ENCODE results near the gene VILL.

GRCh38 chr3:38029400-38030125 is 39.0 kb downstream of the VILL start, which contains the start of gene PLCD1:
- TF ChIP-seq CTCF (IDR thresholded peaks at IDR 0.05; ENCODE audit: insufficient read depth, low read depth, low read length): no peak
- TF ChIP-seq EZH2 (IDR thresholded peaks at IDR 0.05; ENCODE audit: insufficient read depth, low read length): no peak

Data from astrocyte (in vitro differentiated cells and primary cell).